HCT116 (cell line): ENCODE measurements around the gene PGAM5.

Source experiments
- CBX3 ChIP-seq: IDR thresholded peaks from 2 replicates; pipeline ENCODE4 v1.6.1; 2012; ENCODE audit warnings: low read depth
- EZH2 ChIP-seq: fragments of 200-600 bp; sonication (generic); IDR thresholded peaks from 2 replicates; pipeline ENCODE4 v1.6.1; 2017; ENCODE audit warnings: antibody characterized with exemption, mixed run types
- POLR2A ChIP-seq: IDR thresholded peaks from 2 replicates; pipeline ENCODE4 v1.7.0; 2011; ENCODE audit warnings: borderline replicate concordance; ENCODE audit not compliant: insufficient read depth, insufficient read length; ENCODE audit errors: extremely low read depth
- YY1 ChIP-seq: IDR thresholded peaks from 2 replicates; pipeline ENCODE4 v1.6.1; 2011; ENCODE audit warnings: low read length, low read depth, moderate library complexity, mild to moderate bottlenecking; ENCODE audit not compliant: insufficient replicate concordance; ENCODE audit errors: extremely low read depth
- TF ChIP-seq, protein P1 (sequence below): IDR thresholded peaks from 2 replicates; pipeline ENCODE4 v1.6.1; 2012; ENCODE audit warnings: low read depth
- TF ChIP-seq, protein P2 (sequence below), 3 experiments: fragments of 200-600 bp in 1 of 3; sonication (generic) in 1 of 3; IDR thresholded peaks in 2 of 3; conservative IDR thresholded peaks in 1 of 3; 2 replicates each; pipeline ENCODE4 v1.5.1; 2012 to 2017; ENCODE audit warnings: low read depth in 2 of 3, low read length in 2 of 3, antibody characterized with exemption in 1 of 3, borderline replicate concordance in 1 of 3, control low read depth in 1 of 3, mild to moderate bottlenecking in 1 of 3, mixed read lengths in 1 of 3, mixed run types in 1 of 3, moderate library complexity in 1 of 3; ENCODE audit not compliant: insufficient read depth in 1 of 3
- TF ChIP-seq, protein P3 (sequence below): IDR thresholded peaks from 2 replicates; pipeline ENCODE4 v1.6.1; 2012

DNA sequence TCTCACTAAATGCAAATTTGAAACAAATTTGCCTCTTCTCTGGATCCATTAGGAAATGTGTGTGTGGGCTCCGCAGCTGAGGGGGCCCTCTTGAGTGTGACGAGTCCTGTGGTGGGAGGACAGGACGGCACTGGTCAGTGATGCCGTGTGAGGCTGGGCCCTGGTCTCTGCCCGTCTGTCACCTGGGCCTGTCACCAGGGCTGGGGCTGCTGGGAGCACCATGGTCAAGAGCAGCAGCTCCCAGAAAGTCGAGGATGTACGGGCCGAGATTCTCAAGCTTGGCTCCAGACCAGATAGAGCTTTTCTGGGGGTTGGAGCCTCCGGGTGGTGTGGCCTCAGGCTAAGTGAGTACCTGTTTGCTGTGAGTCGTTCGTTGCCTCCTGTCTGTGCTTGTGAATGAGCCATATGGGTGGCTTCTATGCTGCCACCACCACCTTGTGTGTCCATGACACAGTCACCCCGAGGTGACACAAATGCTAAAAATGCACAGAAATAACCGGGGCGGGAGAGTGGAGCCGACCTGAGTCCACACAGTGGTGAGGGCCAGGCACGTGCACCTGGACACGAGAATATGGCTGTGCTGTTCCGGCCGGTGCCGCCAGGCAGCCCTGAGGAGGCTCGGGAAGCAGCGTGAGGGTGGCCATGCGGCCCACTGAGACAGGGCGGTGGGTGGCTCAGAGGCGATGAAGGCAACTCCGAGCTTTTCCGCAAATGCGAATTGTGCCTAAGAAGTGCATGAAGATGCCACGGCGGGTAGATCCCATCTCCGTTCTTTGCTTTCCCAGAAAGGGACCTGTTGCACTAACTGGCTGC lies 8.7 kb downstream of the PGAM5 start:
- TF ChIP-seq, protein P1, sequence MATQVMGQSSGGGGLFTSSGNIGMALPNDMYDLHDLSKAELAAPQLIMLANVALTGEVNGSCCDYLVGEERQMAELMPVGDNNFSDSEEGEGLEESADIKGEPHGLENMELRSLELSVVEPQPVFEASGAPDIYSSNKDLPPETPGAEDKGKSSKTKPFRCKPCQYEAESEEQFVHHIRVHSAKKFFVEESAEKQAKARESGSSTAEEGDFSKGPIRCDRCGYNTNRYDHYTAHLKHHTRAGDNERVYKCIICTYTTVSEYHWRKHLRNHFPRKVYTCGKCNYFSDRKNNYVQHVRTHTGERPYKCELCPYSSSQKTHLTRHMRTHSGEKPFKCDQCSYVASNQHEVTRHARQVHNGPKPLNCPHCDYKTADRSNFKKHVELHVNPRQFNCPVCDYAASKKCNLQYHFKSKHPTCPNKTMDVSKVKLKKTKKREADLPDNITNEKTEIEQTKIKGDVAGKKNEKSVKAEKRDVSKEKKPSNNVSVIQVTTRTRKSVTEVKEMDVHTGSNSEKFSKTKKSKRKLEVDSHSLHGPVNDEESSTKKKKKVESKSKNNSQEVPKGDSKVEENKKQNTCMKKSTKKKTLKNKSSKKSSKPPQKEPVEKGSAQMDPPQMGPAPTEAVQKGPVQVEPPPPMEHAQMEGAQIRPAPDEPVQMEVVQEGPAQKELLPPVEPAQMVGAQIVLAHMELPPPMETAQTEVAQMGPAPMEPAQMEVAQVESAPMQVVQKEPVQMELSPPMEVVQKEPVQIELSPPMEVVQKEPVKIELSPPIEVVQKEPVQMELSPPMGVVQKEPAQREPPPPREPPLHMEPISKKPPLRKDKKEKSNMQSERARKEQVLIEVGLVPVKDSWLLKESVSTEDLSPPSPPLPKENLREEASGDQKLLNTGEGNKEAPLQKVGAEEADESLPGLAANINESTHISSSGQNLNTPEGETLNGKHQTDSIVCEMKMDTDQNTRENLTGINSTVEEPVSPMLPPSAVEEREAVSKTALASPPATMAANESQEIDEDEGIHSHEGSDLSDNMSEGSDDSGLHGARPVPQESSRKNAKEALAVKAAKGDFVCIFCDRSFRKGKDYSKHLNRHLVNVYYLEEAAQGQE = no peak
- no peak for TF ChIP-seq YY1
- TF ChIP-seq POLR2A = no peak
- TF ChIP-seq EZH2 = no peak
- TF ChIP-seq, protein P2, sequence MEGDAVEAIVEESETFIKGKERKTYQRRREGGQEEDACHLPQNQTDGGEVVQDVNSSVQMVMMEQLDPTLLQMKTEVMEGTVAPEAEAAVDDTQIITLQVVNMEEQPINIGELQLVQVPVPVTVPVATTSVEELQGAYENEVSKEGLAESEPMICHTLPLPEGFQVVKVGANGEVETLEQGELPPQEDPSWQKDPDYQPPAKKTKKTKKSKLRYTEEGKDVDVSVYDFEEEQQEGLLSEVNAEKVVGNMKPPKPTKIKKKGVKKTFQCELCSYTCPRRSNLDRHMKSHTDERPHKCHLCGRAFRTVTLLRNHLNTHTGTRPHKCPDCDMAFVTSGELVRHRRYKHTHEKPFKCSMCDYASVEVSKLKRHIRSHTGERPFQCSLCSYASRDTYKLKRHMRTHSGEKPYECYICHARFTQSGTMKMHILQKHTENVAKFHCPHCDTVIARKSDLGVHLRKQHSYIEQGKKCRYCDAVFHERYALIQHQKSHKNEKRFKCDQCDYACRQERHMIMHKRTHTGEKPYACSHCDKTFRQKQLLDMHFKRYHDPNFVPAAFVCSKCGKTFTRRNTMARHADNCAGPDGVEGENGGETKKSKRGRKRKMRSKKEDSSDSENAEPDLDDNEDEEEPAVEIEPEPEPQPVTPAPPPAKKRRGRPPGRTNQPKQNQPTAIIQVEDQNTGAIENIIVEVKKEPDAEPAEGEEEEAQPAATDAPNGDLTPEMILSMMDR (IDR thresholded peaks at IDR 0.05 in 2 of 3, conservative IDR thresholded peaks at IDR 0.05 in 1 of 3; ENCODE audit: borderline replicate concordance in 1 of 3, insufficient read depth in 1 of 3, low read depth in 2 of 3, low read length in 2 of 3) = no peak
- TF ChIP-seq CBX3 = no peak
- TF ChIP-seq, protein P3, sequence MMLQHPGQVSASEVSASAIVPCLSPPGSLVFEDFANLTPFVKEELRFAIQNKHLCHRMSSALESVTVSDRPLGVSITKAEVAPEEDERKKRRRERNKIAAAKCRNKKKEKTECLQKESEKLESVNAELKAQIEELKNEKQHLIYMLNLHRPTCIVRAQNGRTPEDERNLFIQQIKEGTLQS = no peak
